ENCODE data around the gene IFT52. TPM values are rescaled to one million over a fixed set of nuclear protein-coding genes. Genes with fewer than 3 reads are reported as not detected.
A peak's percentile ranks its signal among the peaks of the same experiment; 100 is the strongest.
"Not testable (repeated sequence)": the region's sequence is repeated elsewhere in the genome, so short reads cannot be mapped to it uniquely, and the experiment has no call there.

The IFT52 gene
- total RNA-seq, 1 donor from 2014 or later, result 38.9 TPM

DNA sequence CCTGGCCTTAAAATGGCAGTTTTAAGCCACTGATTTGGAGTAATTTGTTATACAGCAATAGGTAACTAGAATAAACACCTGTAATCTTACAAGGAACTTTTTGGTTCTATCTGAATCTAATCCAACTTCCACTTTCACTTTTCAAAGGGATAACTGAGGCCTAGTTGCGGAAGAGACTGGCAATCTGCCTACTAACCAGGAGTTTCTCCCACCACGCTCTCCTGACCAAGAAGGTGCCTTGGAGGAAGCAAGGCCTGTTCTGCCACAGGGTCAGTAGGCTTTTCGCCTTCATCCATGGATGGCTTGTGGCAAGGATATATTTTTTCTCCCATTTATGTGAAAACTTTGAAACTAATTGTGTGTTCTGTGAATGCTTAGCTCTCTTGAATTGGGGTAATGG, 63.2 kb downstream of the IFT52 start:
- Mint-ChIP-seq H3K9me3 (ENCODE audit: low read depth) (no peaks in the 10 kb centered on the region), H3K36me3 (ENCODE audit: low read depth) (no peaks in the 10 kb centered on the region), H3K27me3 (ENCODE audit: low read depth) (no peaks in the 10 kb centered on the region), H3K27ac (ENCODE audit: unreplicated experiment) (no peak overlapping the region), H3K4me3 (ENCODE audit: unreplicated experiment) (no peak overlapping the region), H3K4me1 (ENCODE audit: low read depth) (peaks cover 18% of the 10 kb centered on the region)
- TF ChIP-seq, protein P1, sequence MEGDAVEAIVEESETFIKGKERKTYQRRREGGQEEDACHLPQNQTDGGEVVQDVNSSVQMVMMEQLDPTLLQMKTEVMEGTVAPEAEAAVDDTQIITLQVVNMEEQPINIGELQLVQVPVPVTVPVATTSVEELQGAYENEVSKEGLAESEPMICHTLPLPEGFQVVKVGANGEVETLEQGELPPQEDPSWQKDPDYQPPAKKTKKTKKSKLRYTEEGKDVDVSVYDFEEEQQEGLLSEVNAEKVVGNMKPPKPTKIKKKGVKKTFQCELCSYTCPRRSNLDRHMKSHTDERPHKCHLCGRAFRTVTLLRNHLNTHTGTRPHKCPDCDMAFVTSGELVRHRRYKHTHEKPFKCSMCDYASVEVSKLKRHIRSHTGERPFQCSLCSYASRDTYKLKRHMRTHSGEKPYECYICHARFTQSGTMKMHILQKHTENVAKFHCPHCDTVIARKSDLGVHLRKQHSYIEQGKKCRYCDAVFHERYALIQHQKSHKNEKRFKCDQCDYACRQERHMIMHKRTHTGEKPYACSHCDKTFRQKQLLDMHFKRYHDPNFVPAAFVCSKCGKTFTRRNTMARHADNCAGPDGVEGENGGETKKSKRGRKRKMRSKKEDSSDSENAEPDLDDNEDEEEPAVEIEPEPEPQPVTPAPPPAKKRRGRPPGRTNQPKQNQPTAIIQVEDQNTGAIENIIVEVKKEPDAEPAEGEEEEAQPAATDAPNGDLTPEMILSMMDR (IDR thresholded peaks at IDR 0.05), result no peak
- peak; percentile 5 for DNase-seq (ENCODE audit: low spot score)

DNA sequence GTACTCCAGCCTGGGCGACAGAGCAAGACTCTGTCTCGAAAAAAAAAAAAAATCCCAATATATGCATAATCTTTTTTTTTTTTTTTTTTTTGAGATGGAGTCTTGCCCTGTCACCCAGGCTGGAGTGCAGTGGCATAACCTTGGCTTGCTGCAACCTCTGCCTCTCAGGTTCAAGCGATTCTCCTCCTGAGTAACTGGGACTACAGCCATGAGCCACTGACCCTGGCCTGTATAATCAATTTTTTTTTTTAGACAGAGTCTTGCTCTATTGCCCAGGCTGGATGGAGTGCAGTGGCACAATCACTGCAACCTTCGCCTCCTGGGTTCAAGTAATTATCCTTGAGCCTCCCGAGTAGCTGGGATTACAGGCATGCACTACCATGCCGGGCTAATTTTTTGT, 64.4 kb downstream of the IFT52 start:
- not testable (repeated sequence) for H3K36me3 Mint-ChIP-seq (ENCODE audit: low read depth); H3K27me3 Mint-ChIP-seq (ENCODE audit: low read depth); H3K4me3 Mint-ChIP-seq (ENCODE audit: unreplicated experiment); H3K9me3 Mint-ChIP-seq (ENCODE audit: low read depth); H3K27ac Mint-ChIP-seq (ENCODE audit: unreplicated experiment)
- H3K4me1 Mint-ChIP-seq (ENCODE audit: low read depth), result peaks cover 18% of the 10 kb centered on the region
- DNase-seq (ENCODE audit: low spot score), result peak; percentile 21

DNA sequence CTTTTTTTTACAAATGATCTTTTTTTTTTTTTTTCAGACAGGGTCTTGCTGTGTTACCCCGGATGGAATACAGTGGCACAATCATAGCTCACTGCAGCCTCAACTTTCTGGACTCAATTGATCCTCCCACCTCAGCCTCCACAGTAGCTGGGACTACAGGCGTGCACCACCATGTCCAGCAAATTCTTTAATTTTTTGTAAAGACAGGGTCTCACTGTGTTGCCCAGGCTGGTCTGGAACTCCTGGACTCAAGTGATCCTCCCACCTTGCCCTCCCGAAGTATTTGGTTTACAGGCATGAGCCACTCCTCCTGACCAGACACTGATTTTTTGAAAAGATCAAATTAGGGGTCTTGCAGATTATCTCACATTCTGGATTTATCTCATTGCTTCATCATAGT, 65.2 kb downstream of the IFT52 start:
- Mint-ChIP-seq H3K27me3 (ENCODE audit: low read depth) (no peaks in the 10 kb centered on the region), H3K36me3 (ENCODE audit: low read depth) (no peaks in the 10 kb centered on the region), H3K4me3 (ENCODE audit: unreplicated experiment) (peak overlapping the region; percentile 54), H3K9me3 (ENCODE audit: low read depth) (no peaks in the 10 kb centered on the region), H3K27ac (ENCODE audit: unreplicated experiment) (no peak overlapping the region), H3K4me1 (ENCODE audit: low read depth) (peaks cover 18% of the 10 kb centered on the region)
- DNase-seq (ENCODE audit: low spot score), result no peak
- TF ChIP-seq, protein P1 (IDR thresholded peaks at IDR 0.05), result no peak

DNA sequence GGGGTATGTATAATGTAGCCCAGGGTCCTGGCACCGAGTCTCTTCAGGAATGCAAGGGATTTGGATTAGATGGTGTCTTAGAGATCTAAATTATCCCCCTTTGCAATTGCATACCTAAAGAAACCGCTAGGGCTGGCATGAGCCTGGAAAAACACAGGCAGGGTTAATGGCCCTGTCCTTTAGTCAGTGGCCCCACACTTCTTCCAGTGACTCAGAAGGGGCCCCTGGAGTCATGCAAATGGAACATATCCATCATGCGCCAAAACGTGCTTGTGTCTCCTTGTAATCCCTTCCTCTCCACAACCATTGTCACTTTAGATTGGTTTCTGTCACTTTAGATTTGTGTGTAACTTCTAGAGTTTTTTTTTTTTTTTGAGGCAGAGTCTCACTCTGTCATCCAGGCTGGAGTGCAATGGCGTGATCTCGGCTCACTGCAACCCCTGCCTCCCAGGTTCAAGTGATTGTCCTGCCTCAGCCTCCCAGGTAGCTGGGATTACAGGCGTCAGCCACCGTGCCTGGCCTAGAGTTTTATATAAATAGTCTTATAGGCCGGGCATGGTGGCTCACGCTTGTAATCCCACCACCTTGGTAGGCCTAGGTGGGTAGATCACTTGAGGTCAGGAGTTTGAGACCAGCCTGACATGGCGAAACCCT, 67.5 kb downstream of the IFT52 start:
- Mint-ChIP-seq H3K9me3 (ENCODE audit: low read depth) (no peaks in the 10 kb centered on the region), H3K27me3 (ENCODE audit: low read depth) (no peaks in the 10 kb centered on the region), H3K4me3 (ENCODE audit: unreplicated experiment) (peak overlapping the region; percentile 90), H3K36me3 (ENCODE audit: low read depth) (no peaks in the 10 kb centered on the region), H3K27ac (ENCODE audit: unreplicated experiment) (peak overlapping the region; percentile 84), H3K4me1 (ENCODE audit: low read depth) (peaks cover 18% of the 10 kb centered on the region)
- TF ChIP-seq, protein P1 (IDR thresholded peaks at IDR 0.05), result no peak
- DNase-seq (ENCODE audit: low spot score), result peak; percentile 25

DNA sequence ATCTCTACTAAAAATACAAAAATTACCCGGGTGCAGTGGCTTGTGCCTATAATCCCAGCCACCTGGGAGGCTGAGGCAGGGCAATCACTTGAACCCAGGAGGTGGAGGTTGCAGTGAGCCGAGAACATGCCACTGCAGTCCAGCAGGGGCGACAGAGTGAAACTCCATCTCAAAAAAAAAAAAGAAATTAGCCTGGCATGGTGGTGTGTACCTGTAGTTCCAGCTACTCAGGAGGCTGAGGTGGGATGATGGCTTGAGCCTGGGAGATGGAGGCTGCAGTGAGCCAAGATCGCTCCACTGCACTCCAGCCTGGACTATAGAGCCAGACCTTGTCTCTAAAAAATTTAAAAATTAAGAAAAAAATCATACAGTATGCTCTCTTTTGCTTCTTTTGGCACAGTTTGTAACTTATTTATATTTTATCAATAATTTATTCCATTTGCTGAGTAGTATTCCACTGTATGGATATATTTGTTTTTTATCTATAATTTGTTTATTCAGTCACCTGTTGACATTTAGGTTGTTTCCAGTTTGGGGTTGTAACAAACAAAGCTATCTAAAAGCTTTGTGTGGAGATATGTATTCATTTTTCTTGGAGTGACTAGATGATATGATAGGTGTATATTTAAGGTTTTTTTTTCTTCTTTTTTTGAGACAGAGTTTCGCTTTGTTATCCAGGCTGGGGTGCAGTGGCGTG, 68.1 kb downstream of the IFT52 start:
- no peaks in the 10 kb centered on the region for H3K36me3 Mint-ChIP-seq (ENCODE audit: low read depth)
- no peak overlapping the region for H3K27ac Mint-ChIP-seq (ENCODE audit: unreplicated experiment)
- peak; percentile 21 for DNase-seq (ENCODE audit: low spot score)
- no peak overlapping the region for H3K4me3 Mint-ChIP-seq (ENCODE audit: unreplicated experiment)
- TF ChIP-seq, protein P1 (IDR thresholded peaks at IDR 0.05), result no peak
- peaks cover 18% of the 10 kb centered on the region for H3K4me1 Mint-ChIP-seq (ENCODE audit: low read depth)
- H3K27me3 Mint-ChIP-seq (ENCODE audit: low read depth), result no peaks in the 10 kb centered on the region
- H3K9me3 Mint-ChIP-seq (ENCODE audit: low read depth), result no peaks in the 10 kb centered on the region

Data from chondrocyte (in vitro differentiated cells).